H1 (cell line): ENCODE measurements around the gene ZCCHC12.

Experiments
- E2F6 ChIP-seq: IDR thresholded peaks from 2 replicates; pipeline ENCODE4 v1.6.1; 2012; ENCODE audit warnings: inconsistent platforms
- POLR2AphosphoS5 ChIP-seq: IDR thresholded peaks from 2 replicates; pipeline ENCODE4 v1.6.1; 2011; ENCODE audit warnings: low read depth, low read length
- RXRA ChIP-seq: IDR thresholded peaks from 2 replicates; pipeline ENCODE4 v1.6.1; 2011; ENCODE audit warnings: low read depth, mild to moderate bottlenecking, low read length, moderate library complexity; ENCODE audit not compliant: insufficient read depth
- SP1 ChIP-seq: IDR thresholded peaks from 2 replicates; pipeline ENCODE4 v1.6.1; 2011; ENCODE audit warnings: low read depth, low read length
- USF2 ChIP-seq: IDR thresholded peaks from 2 replicates; pipeline ENCODE4 v1.6.1; 2011; ENCODE audit warnings: low read length, improper control_type of control experiment

GRCh38 chrX:118802857-118803256 lies 20.8 kb upstream of the ZCCHC12 start:
- no peak for TF ChIP-seq SP1
- no peak for TF ChIP-seq POLR2AphosphoS5
- no peak for TF ChIP-seq USF2
- TF ChIP-seq E2F6: no peak
- no peak for TF ChIP-seq RXRA
